ENCODE measurements around the gene NISCH.
A peak's percentile ranks its signal among the peaks of the same experiment; 100 is the strongest.

Gene NISCH

GRCh38 chr3:52455283-52456168 is at the start of gene NISCH:
Gene NISCH (plus strand): TSS chr3:52455604. CDS start chr3:52455642, 38 bp downstream.
- Histone ChIP-seq H3K9me3 (replicated peaks; ENCODE audit: insufficient read depth, low read length) (no peaks in the 10 kb centered on the region), H3K36me3 (replicated peaks; ENCODE audit: insufficient read depth, low read length) (0 out of 2 replicates have a peak, but pooled peaks cover 3% of the 10 kb centered on the region), H2AFZ (ENCODE audit: low read length) (peak within 1 kb of the TSS; percentile 100), H3F3A (ENCODE audit: insufficient read depth, low read length) (peaks cover 5% of the 10 kb centered on the region), H3K4me3 (ENCODE audit: low read length) (peak within 1 kb of the TSS; percentile 98), H3K27me3 (replicated peaks; ENCODE audit: insufficient read depth, low read length) (no peaks in the 10 kb centered on the region), H3K79me2 (ENCODE audit: low read length) (peaks cover 21% of the 10 kb centered on the region), H3K27ac (ENCODE audit: low read length) (peak within 1 kb of the TSS; percentile 7; the same call in 1 of the 2 replicates), H3K9ac (ENCODE audit: low read length) (peak within 1 kb of the TSS; percentile 97), H3K9me2 (replicated peaks; ENCODE audit: insufficient read depth, low read length) (no peaks in the 10 kb centered on the region), H3K4me1 (ENCODE audit: low read length) (peaks cover 13% of the 10 kb centered on the region), H4K20me1 (ENCODE audit: insufficient read depth, low read length) (no peaks in the 10 kb centered on the region), H3K4me2 (ENCODE audit: low read depth, low read length) (peak within 1 kb of the TSS; percentile 98)
- TF ChIP-seq EZH2phosphoT487 (IDR thresholded peaks at IDR 0.05; ENCODE audit: low read length) (no peak), CTCF (IDR thresholded peaks at IDR 0.05; ENCODE audit: low read length) (no peak), EZH2 (optimal IDR thresholded peaks at IDR 0.05; ENCODE audit: low read depth, low read length) (no peak)
- peak; percentile 87 for DNase-seq

- no peaks in the 10 kb centered on the region for H3K27me3 ChIP-seq (replicated peaks; ENCODE audit: insufficient read depth, low read length)
- H3K9ac ChIP-seq (ENCODE audit: low read length): no peak overlapping the region
- TF ChIP-seq EZH2phosphoT487 (IDR thresholded peaks at IDR 0.05; ENCODE audit: low read length): no peak
- TF ChIP-seq EZH2 (optimal IDR thresholded peaks at IDR 0.05; ENCODE audit: low read depth, low read length): no peak
- no peak for TF ChIP-seq CTCF (IDR thresholded peaks at IDR 0.05; ENCODE audit: low read length)
- H4K20me1 ChIP-seq (ENCODE audit: insufficient read depth, low read length): no peaks in the 10 kb centered on the region
- peaks cover 40% of the 10 kb centered on the region for H3K79me2 ChIP-seq (ENCODE audit: low read length)
- no peaks in the 10 kb centered on the region for H3K9me2 ChIP-seq (replicated peaks; ENCODE audit: insufficient read depth, low read length)
- peaks cover 7% of the 10 kb centered on the region for H3F3A ChIP-seq (ENCODE audit: insufficient read depth, low read length)
- no peak overlapping the region for H2AFZ ChIP-seq (ENCODE audit: low read length)
- no peak for DNase-seq
- H3K4me2 ChIP-seq (ENCODE audit: low read depth, low read length): no peak overlapping the region
- H3K36me3 ChIP-seq (replicated peaks; ENCODE audit: insufficient read depth, low read length): no peaks in the 10 kb centered on the region; the same call in 1 of the 2 replicates
- no peak overlapping the region for H3K27ac ChIP-seq (ENCODE audit: low read length)
- no peak overlapping the region for H3K4me3 ChIP-seq (ENCODE audit: low read length)
- peaks cover 7% of the 10 kb centered on the region; the same call in 1 of the 2 replicates for H3K4me1 ChIP-seq (ENCODE audit: low read length)
- H3K9me3 ChIP-seq (replicated peaks; ENCODE audit: insufficient read depth, low read length): no peaks in the 10 kb centered on the region
Observed at GRCh38 chr3:52406231-52406661, 49.2 kb upstream of the NISCH start.

DNA sequence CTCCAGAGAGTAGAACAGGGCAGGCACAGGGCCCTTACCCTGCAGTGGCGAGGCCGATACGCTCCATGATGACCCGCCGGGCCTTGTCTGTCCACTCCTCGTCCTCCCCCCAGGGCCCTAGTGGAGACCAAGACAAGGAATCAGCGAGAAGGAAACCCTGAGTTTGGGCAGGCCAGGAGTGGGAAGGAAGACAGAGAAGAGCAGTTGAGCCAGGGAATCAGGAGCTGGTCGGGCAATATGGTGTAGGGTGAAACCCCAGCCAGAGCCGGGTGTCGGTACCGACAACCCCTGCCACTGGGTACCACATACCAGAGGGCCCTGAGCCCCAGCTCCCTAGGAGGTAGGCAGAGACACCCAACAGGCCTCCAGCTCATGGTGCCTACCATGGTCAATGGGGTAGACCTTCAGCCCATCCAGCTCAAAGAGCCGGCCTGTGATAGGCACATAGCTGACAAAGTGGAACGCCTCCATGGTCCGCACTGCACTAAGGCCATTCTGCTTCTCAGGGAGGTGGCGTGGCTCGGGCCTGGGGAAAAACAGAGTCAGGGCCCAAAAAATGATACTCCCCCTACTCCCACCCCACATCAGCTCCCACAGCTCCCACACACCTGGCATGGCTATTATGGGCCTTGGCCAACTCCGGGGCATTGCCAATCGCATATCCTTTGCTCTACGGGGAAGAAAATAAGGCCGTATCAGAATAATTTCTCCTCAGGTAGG is 48.5 kb upstream of the NISCH start:
- Histone ChIP-seq H3K27ac (ENCODE audit: low read length) (no peak overlapping the region), H3K4me1 (ENCODE audit: low read length) (peaks cover 12% of the 10 kb centered on the region; the same call in 1 of the 2 replicates), H3K9me3 (replicated peaks; ENCODE audit: insufficient read depth, low read length) (no peaks in the 10 kb centered on the region), H3K79me2 (ENCODE audit: low read length) (peaks cover 47% of the 10 kb centered on the region), H3K4me3 (ENCODE audit: low read length) (no peak overlapping the region), H3K36me3 (replicated peaks; ENCODE audit: insufficient read depth, low read length) (no peaks in the 10 kb centered on the region; the same call in 1 of the 2 replicates), H3K27me3 (replicated peaks; ENCODE audit: insufficient read depth, low read length) (no peaks in the 10 kb centered on the region), H3K9ac (ENCODE audit: low read length) (no peak overlapping the region), H3F3A (ENCODE audit: insufficient read depth, low read length) (peaks cover 11% of the 10 kb centered on the region), H4K20me1 (ENCODE audit: insufficient read depth, low read length) (no peaks in the 10 kb centered on the region), H3K4me2 (ENCODE audit: low read depth, low read length) (no peak overlapping the region), H2AFZ (ENCODE audit: low read length) (no peak overlapping the region), H3K9me2 (replicated peaks; ENCODE audit: insufficient read depth, low read length) (no peaks in the 10 kb centered on the region)
- no peak for DNase-seq
- TF ChIP-seq EZH2phosphoT487 (IDR thresholded peaks at IDR 0.05; ENCODE audit: low read length) (no peak), CTCF (IDR thresholded peaks at IDR 0.05; ENCODE audit: low read length) (no peak), EZH2 (optimal IDR thresholded peaks at IDR 0.05; ENCODE audit: low read depth, low read length) (no peak)

All from MM.1S (cell line).